Transverse colon (tissue), 4 donors: Measurements from ENCODE around the gene DOCK2. TPM values are rescaled to one million over a fixed set of nuclear protein-coding genes. Genes with fewer than 3 reads are reported as not detected.

Experiments used
- DNase-seq: peaks from one replicate; pipeline ENCODE4 v3.0.0-alpha.2; 2019
- H3K27ac ChIP-seq, 4 donors: fragments of 200-600 bp; sonication (generic); 2 replicates each; pipeline ENCODE4 v1.5.1; 2016 to 2018; ENCODE audit warnings: inconsistent platforms in 4 of 4
- H3K27me3 ChIP-seq: fragments of 200-600 bp; sonication (generic); 2 replicates; pipeline ENCODE4 v1.5.1; 2017; ENCODE audit warnings: inconsistent platforms
- H3K36me3 ChIP-seq, 4 donors: fragments of 200-600 bp; sonication (generic); 2 replicates each; pipeline ENCODE4 v1.5.1; 2017 to 2019; ENCODE audit warnings: inconsistent platforms in 4 of 4
- H3K4me1 ChIP-seq, 4 donors: fragments of 200-600 bp; sonication (generic); 2 replicates each; pipeline ENCODE4 v1.5.1; 2017 to 2020; ENCODE audit warnings: inconsistent platforms in 4 of 4
- H3K4me3 ChIP-seq, 4 donors: fragments of 200-600 bp; sonication (generic); 1 replicate in 1 of 4; 2 replicates in 3 of 4; pipeline versions ENCODE4 v1.5.1 to v1.6.1; 2017 to 2019; ENCODE audit warnings: inconsistent platforms in 4 of 4
- H3K9me3 ChIP-seq, 2 donors: fragments of 200-600 bp; sonication (generic); 2 replicates each; pipeline ENCODE4 v1.5.1; 2017 to 2019; ENCODE audit warnings: inconsistent platforms in 2 of 2
- EP300 ChIP-seq: sonication (generic); formaldehyde crosslinking; IDR thresholded peaks from one replicate; pipeline ENCODE4 v1.6.1; 2017; ENCODE audit warnings: antibody characterized with exemption, low read depth
- POLR2A ChIP-seq: fragments of 450-650 bp; IDR thresholded peaks from one replicate; pipeline ENCODE4 v1.6.1; 2016; ENCODE audit warnings: antibody characterized with exemption, mild to moderate bottlenecking, moderate library complexity
- POLR2AphosphoS5 ChIP-seq, 3 donors: sonication (generic); formaldehyde crosslinking; IDR thresholded peaks; one replicate each; pipeline ENCODE4 v1.6.1; 2016; ENCODE audit warnings: antibody characterized with exemption in 3 of 3
- WGBS, 2 donors: methylation state at CpG; one replicate each; pipeline ENCODE4 v1.1.5; 2018; ENCODE audit warnings: low coverage in 1 of 2; 5-methylcytosine and 5-hydroxymethylcytosine counted together
- in situ Hi-C, 4 donors: fragments of 200-750 bp; cut with MboI; loops; one replicate each; pipeline versions ENCODE4 v1.15.0 to v1.15.1; 2017; ENCODE audit warnings: low sequenced_read_pairs in 3 of 4, low pct_ligation_motif_present in 1 of 4, low pct_unique_long_range_greater_than_20kb in 1 of 4
- intact Hi-C: fragments of 100-400 bp; cut with DNase I; formaldehyde crosslinking; loops from one replicate; pipeline ENCODE4 v1.15.1; 2023; ENCODE audit warnings: low total_unique reads
- total RNA-seq, 4 donors: library from RNA; depleted of rRNA; stranded (reverse); fragments of >200 nt; gene quantifications; one replicate each; pipeline ENCODE4 v1.1.0, GENCODE V29; 2016
- TF ChIP-seq, protein P1 (sequence below), 5 experiments: fragments of 200-600 bp in 3 of 5; fragments of 450-650 bp in 2 of 5; sonication (generic) in 3 of 5; IDR thresholded peaks; 1 replicate in 2 of 5; 2 replicates in 3 of 5; pipeline ENCODE4 v1.5.1; 2016 to 2017; ENCODE audit warnings: antibody characterized with exemption in 5 of 5, inconsistent platforms in 3 of 5, mild to moderate bottlenecking in 2 of 5, moderate library complexity in 1 of 5

Gene DOCK2
- total RNA-seq, 4 donors from 2014 or later, result 8.3 to 24.0 (median 14.3) TPM

DNA sequence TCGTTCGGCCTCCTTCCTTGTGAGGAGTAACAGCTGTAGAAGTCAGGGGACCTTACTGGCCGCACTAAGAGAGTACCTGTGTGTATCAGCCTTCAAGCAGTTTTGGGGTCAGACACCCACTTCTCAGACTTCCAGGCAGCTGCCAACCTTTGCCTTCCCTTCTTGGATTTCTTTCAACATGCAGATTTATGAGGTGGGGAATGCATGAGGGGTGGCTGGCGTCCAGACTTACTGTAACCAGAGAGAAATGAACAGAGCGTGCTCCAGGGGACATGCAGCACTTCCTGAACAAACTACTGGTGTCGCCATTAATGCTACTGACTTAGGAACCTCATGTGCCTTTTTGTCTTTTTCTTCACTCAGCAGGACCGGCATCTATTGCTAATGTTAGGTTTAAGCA is 296.5 kb downstream of the DOCK2 start:
- 75% methylated on average over 7 of the region's 7 CpGs; no CpG with 5 or more reads in 1 of the 2 donors for WGBS, 2 donors
- DNase-seq, result no peak
- in situ Hi-C loops (no loop called here), intact Hi-C loops (no loop called here)
- Histone ChIP-seq H3K9me3 (no peaks in the 10 kb centered on the region), H3K27ac (no peak overlapping the region), H3K36me3 (no peaks in the 10 kb centered on the region), H3K4me3 (no peak overlapping the region), H3K27me3 (no peaks in the 10 kb centered on the region), H3K4me1 (no peaks in the 10 kb centered on the region)
- no peak for TF ChIP-seq POLR2A
- no peak for TF ChIP-seq POLR2AphosphoS5 (IDR thresholded peaks at IDR 0.05)
- TF ChIP-seq, protein P1, sequence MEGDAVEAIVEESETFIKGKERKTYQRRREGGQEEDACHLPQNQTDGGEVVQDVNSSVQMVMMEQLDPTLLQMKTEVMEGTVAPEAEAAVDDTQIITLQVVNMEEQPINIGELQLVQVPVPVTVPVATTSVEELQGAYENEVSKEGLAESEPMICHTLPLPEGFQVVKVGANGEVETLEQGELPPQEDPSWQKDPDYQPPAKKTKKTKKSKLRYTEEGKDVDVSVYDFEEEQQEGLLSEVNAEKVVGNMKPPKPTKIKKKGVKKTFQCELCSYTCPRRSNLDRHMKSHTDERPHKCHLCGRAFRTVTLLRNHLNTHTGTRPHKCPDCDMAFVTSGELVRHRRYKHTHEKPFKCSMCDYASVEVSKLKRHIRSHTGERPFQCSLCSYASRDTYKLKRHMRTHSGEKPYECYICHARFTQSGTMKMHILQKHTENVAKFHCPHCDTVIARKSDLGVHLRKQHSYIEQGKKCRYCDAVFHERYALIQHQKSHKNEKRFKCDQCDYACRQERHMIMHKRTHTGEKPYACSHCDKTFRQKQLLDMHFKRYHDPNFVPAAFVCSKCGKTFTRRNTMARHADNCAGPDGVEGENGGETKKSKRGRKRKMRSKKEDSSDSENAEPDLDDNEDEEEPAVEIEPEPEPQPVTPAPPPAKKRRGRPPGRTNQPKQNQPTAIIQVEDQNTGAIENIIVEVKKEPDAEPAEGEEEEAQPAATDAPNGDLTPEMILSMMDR (IDR thresholded peaks at IDR 0.05), result no peak
- TF ChIP-seq EP300, result no peak

DNA sequence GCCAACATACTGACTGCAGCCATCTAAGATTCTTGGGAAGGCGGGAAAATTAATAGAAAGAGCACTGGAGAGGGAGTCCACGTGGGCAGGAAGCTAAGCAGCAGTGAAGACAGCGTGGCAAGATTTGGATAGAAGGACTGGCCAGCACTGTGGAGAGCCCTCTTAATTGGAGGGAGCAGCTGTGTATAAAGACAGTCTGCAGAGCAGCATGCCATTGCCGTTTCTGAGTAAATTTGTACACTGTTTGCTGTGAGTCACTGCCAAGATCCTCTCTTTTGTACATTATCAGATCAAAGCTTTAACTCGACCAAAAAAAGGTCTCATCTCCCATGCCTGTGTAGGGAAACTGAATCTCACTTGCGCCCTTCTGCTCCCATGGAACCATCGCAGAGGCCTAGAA is 297.9 kb downstream of the DOCK2 start:
- no peaks in the 10 kb centered on the region for H3K27me3 ChIP-seq
- no peaks in the 10 kb centered on the region for H3K36me3 ChIP-seq
- TF ChIP-seq POLR2A, result no peak
- TF ChIP-seq, protein P1 (IDR thresholded peaks at IDR 0.05), result no peak
- no peak for TF ChIP-seq POLR2AphosphoS5 (IDR thresholded peaks at IDR 0.05)
- TF ChIP-seq EP300, result no peak
- no peak overlapping the region for H3K27ac ChIP-seq
- no peaks in the 10 kb centered on the region for H3K4me1 ChIP-seq
- no peak overlapping the region for H3K4me3 ChIP-seq
- DNase-seq, result no peak
- in situ Hi-C loops (no loop called here), intact Hi-C loops (no loop called here)
- 67 to 74% methylated on average over 4 to 7 of the region's 7 CpGs for WGBS, 2 donors
- no peaks in the 10 kb centered on the region for H3K9me3 ChIP-seq

DNA sequence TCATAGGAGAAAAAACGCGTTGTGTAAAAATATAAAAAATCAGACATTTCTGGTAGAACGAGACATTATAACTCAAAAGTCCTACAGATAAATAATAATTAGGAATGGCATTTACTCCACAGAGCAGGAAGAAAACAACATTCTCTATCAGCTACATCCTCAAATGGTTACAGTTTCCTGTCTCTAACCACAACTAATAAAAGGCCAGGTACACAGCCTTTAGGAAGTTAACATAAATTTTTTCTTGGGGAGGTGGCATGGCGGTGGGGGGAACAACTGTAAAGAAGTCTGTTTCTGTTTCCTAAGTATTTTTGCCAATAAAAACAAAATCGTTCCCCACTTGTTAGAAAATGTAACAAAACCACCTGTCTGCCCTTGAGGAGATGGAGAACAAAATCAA is 298.7 kb downstream of the DOCK2 start:
- H3K9me3 ChIP-seq, result no peaks in the 10 kb centered on the region
- H3K4me3 ChIP-seq, result no peak overlapping the region
- no peak overlapping the region for H3K27ac ChIP-seq
- in situ Hi-C loops (no loop called here), intact Hi-C loops (no loop called here)
- H3K4me1 ChIP-seq, result no peaks in the 10 kb centered on the region
- H3K36me3 ChIP-seq, result no peaks in the 10 kb centered on the region
- DNase-seq, result no peak
- 70 to 75% methylated on average over 5 of the region's 5 CpGs for WGBS, 2 donors
- H3K27me3 ChIP-seq, result no peaks in the 10 kb centered on the region
- TF ChIP-seq, protein P1 (IDR thresholded peaks at IDR 0.05), result no peak

DNA sequence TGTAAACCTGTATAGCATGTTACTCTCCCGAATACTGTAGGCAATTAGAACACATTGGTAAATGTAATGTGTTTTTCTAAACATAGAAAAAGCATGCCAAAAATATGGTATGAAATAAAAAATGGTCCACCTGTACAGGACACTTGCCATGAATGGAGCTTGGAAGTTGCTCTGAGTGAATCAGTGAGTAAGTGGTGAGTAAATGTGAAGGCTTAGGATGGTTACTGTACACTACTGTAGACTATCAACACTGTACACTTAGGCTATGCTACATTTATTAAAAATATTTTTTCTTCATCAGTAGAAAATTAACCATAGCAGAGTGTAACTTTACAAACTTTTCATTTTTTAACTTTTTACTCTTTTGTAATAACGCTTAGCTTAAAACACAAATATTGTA is 301.4 kb downstream of the DOCK2 start:
- no peaks in the 10 kb centered on the region for H3K9me3 ChIP-seq
- in situ Hi-C loops (no loop called here), intact Hi-C loops (no loop called here)
- no peak for DNase-seq
- no peak overlapping the region for H3K4me3 ChIP-seq
- H3K36me3 ChIP-seq, result no peaks in the 10 kb centered on the region
- TF ChIP-seq POLR2AphosphoS5 (IDR thresholded peaks at IDR 0.05) (no peak), EP300 (no peak), POLR2A (no peak)
- TF ChIP-seq, protein P1 (IDR thresholded peaks at IDR 0.05), result no peak
- H3K27me3 ChIP-seq, result no peaks in the 10 kb centered on the region
- whole genome bisulfite sequencing, 2 donors, result 73 to 99% methylated on average over 2 of the region's 2 CpGs
- H3K4me1 ChIP-seq, result no peaks in the 10 kb centered on the region
- H3K27ac ChIP-seq, result no peak overlapping the region
